ENCODE data around the gene ENPP7. TPM values are rescaled to one million over a fixed set of nuclear protein-coding genes. Genes with fewer than 3 reads are reported as not detected.

ENPP7 gene
- polyA plus RNA-seq, 5 donors = not detected

- no peak for DNase-seq
Measured at GRCh38 chr17:79791735-79792161, 61.0 kb downstream of the ENPP7 start.

Other genes starting within 250 kb of the ENPP7 start
- under 1 TPM; 0.22 to 0.97 (median 0.40) TPM for gene RBFOX3, start 119.9 kb upstream of the ENPP7 start, polyA plus RNA-seq (ENCODE audit: insufficient read depth in 1 of 5, insufficient read length in 5 of 5, low replicate concordance in 1 of 5)
- 10 to 100 TPM; 20.1 to 31.7 (median 25.8) TPM for gene CBX2, start 47.2 kb downstream of the ENPP7 start, polyA plus RNA-seq (ENCODE audit: insufficient read depth in 1 of 5, insufficient read length in 5 of 5, low replicate concordance in 1 of 5)
- gene CBX8, start 66.1 kb downstream of the ENPP7 start, polyA plus RNA-seq (ENCODE audit: insufficient read depth in 1 of 5, insufficient read length in 5 of 5, low replicate concordance in 1 of 5) = 10 to 100 TPM in 1 of 5 donors, 1 to 10 TPM in 4; 7.3 to 12.4 (median 9.2) TPM
- gene CBX4, start 108.5 kb downstream of the ENPP7 start, polyA plus RNA-seq (ENCODE audit: insufficient read depth in 1 of 5, insufficient read length in 5 of 5, low replicate concordance in 1 of 5) = 10 to 100 TPM; 12.2 to 25.3 (median 16.4) TPM

Data from right lung (tissue), 5 donors.